ENCODE results near the gene SH2D3A. TPM values are rescaled to one million over a fixed set of nuclear protein-coding genes. Genes with fewer than 3 reads are reported as not detected.
"Not testable (repeated sequence)": the region's sequence is repeated elsewhere in the genome, so short reads cannot be mapped to it uniquely, and the experiment has no call there.

SH2D3A gene
- total RNA-seq, 1 donor from 2014 or later = 26.0 TPM

DNA sequence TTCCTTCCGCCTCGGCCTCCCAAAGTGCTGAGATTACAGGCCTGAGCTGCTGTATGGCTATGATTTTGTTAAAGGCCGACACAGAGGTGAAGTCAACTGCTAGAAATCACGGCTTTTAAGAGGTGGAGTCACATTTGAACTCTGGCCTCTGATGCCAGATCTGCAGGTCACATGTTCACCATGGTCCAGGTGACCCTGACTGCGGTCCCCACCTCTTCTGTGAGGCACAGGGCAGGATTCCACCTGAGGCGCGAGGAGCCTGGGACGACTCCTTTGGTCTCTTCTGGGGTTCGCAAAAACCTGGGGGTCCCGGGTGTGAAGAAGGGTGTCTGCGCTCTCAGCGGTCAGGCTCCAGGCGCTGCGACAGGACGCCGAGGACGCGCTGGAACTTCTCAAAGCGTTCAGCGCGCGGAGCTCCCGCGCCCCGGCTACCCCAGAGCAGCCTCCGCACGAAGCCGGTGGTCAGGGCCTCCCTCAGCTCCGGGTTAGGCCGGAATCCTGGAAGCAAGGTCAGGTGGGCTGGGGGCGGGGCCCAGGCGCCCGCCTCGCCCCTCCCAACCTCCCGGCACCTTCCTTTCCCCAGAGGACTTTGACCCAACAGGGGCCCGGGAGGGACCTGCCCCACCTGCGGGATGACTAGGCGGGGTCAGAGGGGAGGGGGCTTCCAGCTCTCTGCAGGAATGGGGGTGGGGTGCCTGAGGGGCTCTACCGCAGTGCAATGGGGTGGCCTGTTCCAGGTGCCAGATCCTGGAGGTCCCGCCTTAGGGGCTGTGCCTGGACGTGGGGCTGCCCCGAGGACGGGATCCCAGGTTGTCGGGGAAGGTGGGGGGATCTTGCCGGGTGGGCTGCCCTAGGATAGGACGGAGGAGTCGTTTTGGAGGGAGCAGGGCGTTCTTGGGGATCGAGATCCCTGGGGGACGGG is 14.7 kb downstream of the SH2D3A start:
- intact Hi-C loops (cut with DNase I) = loop anchor here (10.0 kb wide), 1 partner anchor 112 kb away; no protein-coding TSS in a partner anchor
- no peak for ATAC-seq
- peaks cover 56% of the 10 kb centered on the region for H3K36me3 ChIP-seq

GRCh38 chr19:6751189-6751588 is 16.0 kb downstream of the SH2D3A start:
- H3K4me1 ChIP-seq = no peaks in the 10 kb centered on the region
- no peaks in the 10 kb centered on the region for H3K27me3 ChIP-seq
- no peak overlapping the region for H3K27ac ChIP-seq
- intact Hi-C loops (cut with DNase I) = loop anchor here (10.0 kb wide), 1 partner anchor 114 kb away; no protein-coding TSS in a partner anchor
- no peak overlapping the region for H3K4me3 ChIP-seq
- ATAC-seq (no peak), DNase-seq (no peak)
- H3K9me3 ChIP-seq = no peaks in the 10 kb centered on the region
- TF ChIP-seq, protein P1, sequence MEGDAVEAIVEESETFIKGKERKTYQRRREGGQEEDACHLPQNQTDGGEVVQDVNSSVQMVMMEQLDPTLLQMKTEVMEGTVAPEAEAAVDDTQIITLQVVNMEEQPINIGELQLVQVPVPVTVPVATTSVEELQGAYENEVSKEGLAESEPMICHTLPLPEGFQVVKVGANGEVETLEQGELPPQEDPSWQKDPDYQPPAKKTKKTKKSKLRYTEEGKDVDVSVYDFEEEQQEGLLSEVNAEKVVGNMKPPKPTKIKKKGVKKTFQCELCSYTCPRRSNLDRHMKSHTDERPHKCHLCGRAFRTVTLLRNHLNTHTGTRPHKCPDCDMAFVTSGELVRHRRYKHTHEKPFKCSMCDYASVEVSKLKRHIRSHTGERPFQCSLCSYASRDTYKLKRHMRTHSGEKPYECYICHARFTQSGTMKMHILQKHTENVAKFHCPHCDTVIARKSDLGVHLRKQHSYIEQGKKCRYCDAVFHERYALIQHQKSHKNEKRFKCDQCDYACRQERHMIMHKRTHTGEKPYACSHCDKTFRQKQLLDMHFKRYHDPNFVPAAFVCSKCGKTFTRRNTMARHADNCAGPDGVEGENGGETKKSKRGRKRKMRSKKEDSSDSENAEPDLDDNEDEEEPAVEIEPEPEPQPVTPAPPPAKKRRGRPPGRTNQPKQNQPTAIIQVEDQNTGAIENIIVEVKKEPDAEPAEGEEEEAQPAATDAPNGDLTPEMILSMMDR (IDR thresholded peaks at IDR 0.05) = no peak
- H3K36me3 ChIP-seq = peaks cover 68% of the 10 kb centered on the region

More for the DNA sequence above, 14.7 kb downstream of the SH2D3A start:
- Histone ChIP-seq H3K27me3 (no peaks in the 10 kb centered on the region), H3K9me3 (no peaks in the 10 kb centered on the region), H3K4me3 (peak overlapping the region; percentile 30), H3K27ac (no peak overlapping the region), H3K4me1 (no peaks in the 10 kb centered on the region)
- TF ChIP-seq, protein P1 (IDR thresholded peaks at IDR 0.05) = no peak
- DNase-seq = peak; percentile 65

- intact Hi-C loops (cut with DNase I) = loop anchor here (10.0 kb wide), 1 partner anchor 115 kb away; no protein-coding TSS in a partner anchor
- TF ChIP-seq, protein P1 (IDR thresholded peaks at IDR 0.05) = no peak
- Histone ChIP-seq H3K27ac (no peak overlapping the region), H3K27me3 (no peaks in the 10 kb centered on the region), H3K4me1 (peaks cover 7% of the 10 kb centered on the region), H3K4me3 (no peak overlapping the region), H3K36me3 (peaks cover 71% of the 10 kb centered on the region), H3K9me3 (no peaks in the 10 kb centered on the region)
- peak; percentile 65 for DNase-seq
- no peak for ATAC-seq
Measured at GRCh38 chr19:6750062-6750461, 17.2 kb downstream of the SH2D3A start.

GRCh38 chr19:6748543-6748942 is 18.7 kb downstream of the SH2D3A start:
- peaks cover 78% of the 10 kb centered on the region for H3K36me3 ChIP-seq
- ATAC-seq = not testable (repeated sequence)

GRCh38 chr19:6745965-6746364 is 21.3 kb downstream of the SH2D3A start:
- intact Hi-C loops (cut with DNase I) = no loop called here
- H3K27ac ChIP-seq = peak overlapping the region; percentile 4
- TF ChIP-seq, protein P1 (IDR thresholded peaks at IDR 0.05) = no peak
- H3K4me1 ChIP-seq = peaks cover 32% of the 10 kb centered on the region
- no peaks in the 10 kb centered on the region for H3K9me3 ChIP-seq
- no peaks in the 10 kb centered on the region for H3K27me3 ChIP-seq
- ATAC-seq = no peak
- peaks cover 73% of the 10 kb centered on the region for H3K36me3 ChIP-seq
- H3K4me3 ChIP-seq = no peak overlapping the region
- DNase-seq = no peak

More at GRCh38 chr19:6748543-6748942, 18.7 kb downstream of the SH2D3A start:
- H3K27me3 ChIP-seq; H3K27ac ChIP-seq; intact Hi-C loops (cut with DNase I); H3K9me3 ChIP-seq; H3K4me3 ChIP-seq: not testable (repeated sequence)
- peaks cover 21% of the 10 kb centered on the region for H3K4me1 ChIP-seq
- DNase-seq = peak; percentile 73

Measured in upper lobe of right lung (tissue), 1 donor.